SIG-M5 treated with dmso at 0.1 percent for 504 hours (cell line): ENCODE data around the gene GYPC.
"Not testable (repeated sequence)": the region's sequence is repeated elsewhere in the genome, so short reads cannot be mapped to it uniquely, and the experiment has no call there.

ENCODE experiments used
- DNase-seq: peaks from one replicate; lab custom pipeline; 2025; ENCODE audit not compliant: unreplicated experiment; lab: John Stamatoyannopoulos, UW

Gene GYPC

GRCh38 chr2:126665483-126665882, 9.5 kb downstream of the GYPC start:
- no peak for DNase-seq

- DNase-seq = no peak
Observed at GRCh38 chr2:126668254-126668653, 12.3 kb downstream of the GYPC start.

GRCh38 chr2:126669772-126670171, 13.8 kb downstream of the GYPC start:
- no peak for DNase-seq

GRCh38 chr2:126671488-126671887, 15.5 kb downstream of the GYPC start:
- no peak for DNase-seq

GRCh38 chr2:126672980-126673605, 17.1 kb downstream of the GYPC start:
- no peak for DNase-seq

GRCh38 chr2:126674075-126674744, 18.3 kb downstream of the GYPC start:
- DNase-seq = no peak

- no peak for DNase-seq
Observed at GRCh38 chr2:126675637-126676036, 19.7 kb downstream of the GYPC start.

GRCh38 chr2:126676221-126677175, 20.5 kb downstream of the GYPC start:
- DNase-seq = no peak

- no peak for DNase-seq
Observed at GRCh38 chr2:126677176-126677538, 21.2 kb downstream of the GYPC start.

GRCh38 chr2:126678269-126679065, 22.5 kb downstream of the GYPC start:
- DNase-seq = no peak

- no peak for DNase-seq
Observed at GRCh38 chr2:126679094-126679713, 23.2 kb downstream of the GYPC start.

GRCh38 chr2:126681505-126681904, 25.5 kb downstream of the GYPC start:
- DNase-seq = no peak

GRCh38 chr2:126685629-126686028, 29.7 kb downstream of the GYPC start:
- DNase-seq = no peak

GRCh38 chr2:126686286-126686685, 30.3 kb downstream of the GYPC start:
- DNase-seq = no peak

- DNase-seq = no peak
Observed at GRCh38 chr2:126686841-126687485, 31.0 kb downstream of the GYPC start.

GRCh38 chr2:126687503-126687902, 31.5 kb downstream of the GYPC start:
- DNase-seq = no peak

GRCh38 chr2:126688594-126688993, 32.6 kb downstream of the GYPC start:
- not testable (repeated sequence) for DNase-seq

- DNase-seq = not testable (repeated sequence)
Observed at GRCh38 chr2:126692241-126692640, 36.3 kb downstream of the GYPC start.

- not testable (repeated sequence) for DNase-seq
Observed at GRCh38 chr2:126692934-126693592, 37.1 kb downstream of the GYPC start.
